ENCODE results near the gene TNFRSF8.

DNA sequence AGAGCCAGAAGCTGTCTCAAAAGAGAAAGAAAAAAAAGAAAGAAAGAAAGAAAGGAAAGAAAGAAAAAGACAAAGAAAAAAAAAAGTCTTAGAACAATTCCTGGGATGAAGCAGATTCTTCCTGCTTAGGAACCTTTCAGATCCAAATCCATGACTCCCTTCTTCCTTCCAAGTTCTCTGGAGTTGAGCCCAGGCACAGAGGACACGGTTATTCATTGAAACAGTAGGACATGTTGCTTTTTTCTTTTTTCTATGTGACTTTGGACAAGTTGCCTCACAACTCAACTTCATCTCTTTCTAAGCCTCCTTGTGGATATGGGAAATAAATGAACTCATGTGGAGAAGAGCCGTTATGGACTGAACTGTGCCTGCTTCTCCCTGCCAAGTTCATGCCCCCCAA lies 14.7 kb upstream of the TNFRSF8 start:
- TF ChIP-seq CTCF (IDR thresholded peaks at IDR 0.05) (no peak), POLR2A (IDR thresholded peaks at IDR 0.05) (no peak)

Measured in adrenal gland (tissue), 5 donors.